HCT116 (cell line): ENCODE data around the gene LAGE3.

ENCODE experiments used
- CBX3 ChIP-seq: IDR thresholded peaks from 2 replicates; pipeline ENCODE4 v1.6.1; 2012; ENCODE audit warnings: low read depth
- CEBPB ChIP-seq: IDR thresholded peaks from 2 replicates; pipeline ENCODE4 v1.6.1; 2012; ENCODE audit warnings: low read depth
- EGR1 ChIP-seq: IDR thresholded peaks from 2 replicates; pipeline ENCODE4 v1.6.1; 2012; ENCODE audit warnings: low read depth
- EZH2 ChIP-seq: fragments of 200-600 bp; sonication (generic); IDR thresholded peaks from 2 replicates; pipeline ENCODE4 v1.6.1; 2017; ENCODE audit warnings: antibody characterized with exemption, mixed run types
- EZH2phosphoT487 ChIP-seq: fragments of 200-600 bp; IDR thresholded peaks from 2 replicates; pipeline ENCODE4 v1.6.1; 2018; ENCODE audit warnings: antibody characterized with exemption, borderline replicate concordance
- FOSL1 ChIP-seq: IDR thresholded peaks from 2 replicates; pipeline ENCODE4 v1.6.1; 2012; ENCODE audit warnings: low read depth
- POLR2A ChIP-seq: IDR thresholded peaks from 2 replicates; pipeline ENCODE4 v1.7.0; 2011; ENCODE audit warnings: borderline replicate concordance; ENCODE audit not compliant: insufficient read depth, insufficient read length; ENCODE audit errors: extremely low read depth
- POLR2AphosphoS5 ChIP-seq: IDR thresholded peaks from 2 replicates; pipeline ENCODE4 v1.6.1; 2011; ENCODE audit warnings: mild to moderate bottlenecking, low read depth, low read length, moderate library complexity
- RAD21 ChIP-seq: IDR thresholded peaks from 2 replicates; pipeline ENCODE4 v1.6.1; 2012; ENCODE audit warnings: low read depth, mild to moderate bottlenecking
- YY1 ChIP-seq: IDR thresholded peaks from 2 replicates; pipeline ENCODE4 v1.6.1; 2011; ENCODE audit warnings: low read length, low read depth, moderate library complexity, mild to moderate bottlenecking; ENCODE audit not compliant: insufficient replicate concordance; ENCODE audit errors: extremely low read depth
- ZFX ChIP-seq: fragments of 450-650 bp; IDR thresholded peaks from 2 replicates; pipeline ENCODE4 v1.6.1; 2017
- TF ChIP-seq, protein P1 (sequence below), 3 experiments: fragments of 200-600 bp in 1 of 3; sonication (generic) in 1 of 3; IDR thresholded peaks in 2 of 3; conservative IDR thresholded peaks in 1 of 3; 2 replicates each; pipeline ENCODE4 v1.5.1; 2012 to 2017; ENCODE audit warnings: low read depth in 2 of 3, low read length in 2 of 3, antibody characterized with exemption in 1 of 3, borderline replicate concordance in 1 of 3, control low read depth in 1 of 3, mild to moderate bottlenecking in 1 of 3, mixed read lengths in 1 of 3, mixed run types in 1 of 3, moderate library complexity in 1 of 3; ENCODE audit not compliant: insufficient read depth in 1 of 3
- TF ChIP-seq, protein P2 (sequence below): IDR thresholded peaks from 2 replicates; pipeline ENCODE4 v1.6.1; 2011; ENCODE audit warnings: mild to moderate bottlenecking, low read length, moderate library complexity; ENCODE audit not compliant: insufficient replicate concordance; ENCODE audit errors: extremely low read depth

DNA sequence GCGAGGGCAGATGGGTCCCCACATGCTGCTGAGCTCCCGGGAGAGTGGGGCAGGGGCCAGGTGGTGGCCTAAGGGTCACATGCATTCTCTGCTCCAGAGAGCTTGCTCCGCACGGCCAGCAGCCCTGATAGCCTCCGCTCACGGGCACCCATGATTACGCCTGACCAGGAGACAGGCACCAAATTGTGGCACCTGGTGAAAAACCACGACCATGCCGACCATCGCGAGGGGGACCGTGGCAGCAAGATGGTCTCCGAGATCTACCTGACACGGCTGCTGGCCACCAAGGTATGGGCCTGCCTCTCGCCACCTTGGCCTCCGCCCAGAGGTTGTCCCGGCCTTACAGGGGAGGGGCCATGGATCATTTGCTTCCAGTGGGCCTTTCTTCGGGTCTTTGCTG lies 9.2 kb downstream of the LAGE3 start:
- TF ChIP-seq EZH2 = no peak
- TF ChIP-seq, protein P1, sequence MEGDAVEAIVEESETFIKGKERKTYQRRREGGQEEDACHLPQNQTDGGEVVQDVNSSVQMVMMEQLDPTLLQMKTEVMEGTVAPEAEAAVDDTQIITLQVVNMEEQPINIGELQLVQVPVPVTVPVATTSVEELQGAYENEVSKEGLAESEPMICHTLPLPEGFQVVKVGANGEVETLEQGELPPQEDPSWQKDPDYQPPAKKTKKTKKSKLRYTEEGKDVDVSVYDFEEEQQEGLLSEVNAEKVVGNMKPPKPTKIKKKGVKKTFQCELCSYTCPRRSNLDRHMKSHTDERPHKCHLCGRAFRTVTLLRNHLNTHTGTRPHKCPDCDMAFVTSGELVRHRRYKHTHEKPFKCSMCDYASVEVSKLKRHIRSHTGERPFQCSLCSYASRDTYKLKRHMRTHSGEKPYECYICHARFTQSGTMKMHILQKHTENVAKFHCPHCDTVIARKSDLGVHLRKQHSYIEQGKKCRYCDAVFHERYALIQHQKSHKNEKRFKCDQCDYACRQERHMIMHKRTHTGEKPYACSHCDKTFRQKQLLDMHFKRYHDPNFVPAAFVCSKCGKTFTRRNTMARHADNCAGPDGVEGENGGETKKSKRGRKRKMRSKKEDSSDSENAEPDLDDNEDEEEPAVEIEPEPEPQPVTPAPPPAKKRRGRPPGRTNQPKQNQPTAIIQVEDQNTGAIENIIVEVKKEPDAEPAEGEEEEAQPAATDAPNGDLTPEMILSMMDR (IDR thresholded peaks at IDR 0.05 in 2 of 3, conservative IDR thresholded peaks at IDR 0.05 in 1 of 3; ENCODE audit: borderline replicate concordance in 1 of 3, insufficient read depth in 1 of 3, low read depth in 2 of 3, low read length in 2 of 3) = no peak
- no peak for TF ChIP-seq FOSL1
- TF ChIP-seq, protein P2, sequence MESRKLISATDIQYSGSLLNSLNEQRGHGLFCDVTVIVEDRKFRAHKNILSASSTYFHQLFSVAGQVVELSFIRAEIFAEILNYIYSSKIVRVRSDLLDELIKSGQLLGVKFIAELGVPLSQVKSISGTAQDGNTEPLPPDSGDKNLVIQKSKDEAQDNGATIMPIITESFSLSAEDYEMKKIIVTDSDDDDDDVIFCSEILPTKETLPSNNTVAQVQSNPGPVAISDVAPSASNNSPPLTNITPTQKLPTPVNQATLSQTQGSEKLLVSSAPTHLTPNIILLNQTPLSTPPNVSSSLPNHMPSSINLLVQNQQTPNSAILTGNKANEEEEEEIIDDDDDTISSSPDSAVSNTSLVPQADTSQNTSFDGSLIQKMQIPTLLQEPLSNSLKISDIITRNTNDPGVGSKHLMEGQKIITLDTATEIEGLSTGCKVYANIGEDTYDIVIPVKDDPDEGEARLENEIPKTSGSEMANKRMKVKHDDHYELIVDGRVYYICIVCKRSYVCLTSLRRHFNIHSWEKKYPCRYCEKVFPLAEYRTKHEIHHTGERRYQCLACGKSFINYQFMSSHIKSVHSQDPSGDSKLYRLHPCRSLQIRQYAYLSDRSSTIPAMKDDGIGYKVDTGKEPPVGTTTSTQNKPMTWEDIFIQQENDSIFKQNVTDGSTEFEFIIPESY = no peak
- TF ChIP-seq EZH2phosphoT487 = no peak
- TF ChIP-seq RAD21 = no peak
- no peak for TF ChIP-seq POLR2A
- no peak for TF ChIP-seq POLR2AphosphoS5
- no peak for TF ChIP-seq CEBPB
- no peak for TF ChIP-seq YY1
- TF ChIP-seq CBX3 = no peak
- no peak for TF ChIP-seq ZFX
- TF ChIP-seq EGR1 = no peak
